HepG2 (cell line): ENCODE results near the gene NLE1. TPM values are rescaled to one million over a fixed set of nuclear protein-coding genes. Genes with fewer than 3 reads are reported as not detected.

ENCODE experiments used
- ATF3 ChIP-seq: sonication (generic); formaldehyde crosslinking; IDR thresholded peaks from 2 replicates; pipeline ENCODE4 v1.4.0; 2020; ENCODE audit warnings: missing genetic modification reagents
- ATF7-NPFF ChIP-seq: sonication (generic); formaldehyde crosslinking; IDR thresholded peaks from 2 replicates; pipeline ENCODE4 v1.8.1; 2023; ENCODE audit warnings: mild to moderate bottlenecking, low read depth, missing genetic modification reagents, moderate library complexity
- BCL6 ChIP-seq: IDR thresholded peaks from 2 replicates; pipeline ENCODE4 v1.6.1; 2016; ENCODE audit warnings: missing genetic modification reagents, missing compliant biosample characterization
- CEBPG ChIP-seq: IDR thresholded peaks from 2 replicates; pipeline ENCODE4 v1.6.1; 2016
- E2F5 ChIP-seq: sonication (generic); formaldehyde crosslinking; conservative IDR thresholded peaks from 2 replicates; pipeline ENCODE4 v1.4.0; 2020; ENCODE audit warnings: missing genetic modification reagents
- HDAC6 ChIP-seq: fragments of 200-600 bp; sonication (generic); IDR thresholded peaks from 2 replicates; pipeline ENCODE4 v1.7.0; 2017; ENCODE audit warnings: mild to moderate bottlenecking, antibody characterized with exemption, low read length, low read depth
- HMG20B ChIP-seq: conservative IDR thresholded peaks from 2 replicates; pipeline ENCODE4 v1.6.1; 2016; ENCODE audit warnings: missing genetic modification reagents, missing compliant biosample characterization
- HNF1A ChIP-seq, 2 experiments: sonication (generic) in 1 of 2; formaldehyde crosslinking in 1 of 2; IDR thresholded peaks; 2 replicates each; pipeline versions ENCODE4 v1.4.0 to v1.6.1; 2016 to 2020; ENCODE audit warnings: borderline replicate concordance in 1 of 2, low read depth in 1 of 2, mild to moderate bottlenecking in 1 of 2, missing genetic modification reagents in 1 of 2
- KLF9 ChIP-seq: IDR thresholded peaks from 2 replicates; pipeline ENCODE4 v1.6.1; 2016; ENCODE audit warnings: low read depth
- MED13 ChIP-seq: sonication (generic); formaldehyde crosslinking; IDR thresholded peaks from 2 replicates; pipeline ENCODE4 v1.5.0; 2020; ENCODE audit warnings: missing genetic modification reagents
- MEIS1 ChIP-seq: sonication (generic); formaldehyde crosslinking; IDR thresholded peaks from 2 replicates; pipeline ENCODE4 v1.9.0; 2021; ENCODE audit warnings: mild to moderate bottlenecking, missing genetic modification reagents, moderate library complexity, borderline replicate concordance
- NR1H2 ChIP-seq: sonication (generic); formaldehyde crosslinking; IDR thresholded peaks from 2 replicates; pipeline ENCODE4 v1.8.1; 2022; ENCODE audit warnings: low read depth, missing genetic modification reagents, borderline replicate concordance
- RERE ChIP-seq: IDR thresholded peaks from 2 replicates; pipeline ENCODE4 v1.6.1; 2016; ENCODE audit warnings: low read depth, missing genetic modification reagents, missing compliant biosample characterization
- SP2 ChIP-seq: sonication (generic); formaldehyde crosslinking; IDR thresholded peaks from 2 replicates; pipeline ENCODE4 v1.5.1; 2020; ENCODE audit warnings: mild to moderate bottlenecking, missing genetic modification reagents
- TGIF2 ChIP-seq: IDR thresholded peaks from 2 replicates; pipeline ENCODE4 v1.6.1; 2016; ENCODE audit warnings: control low read depth, missing compliant biosample characterization
- ZFP36L2 ChIP-seq: sonication (generic); formaldehyde crosslinking; IDR thresholded peaks from 2 replicates; pipeline ENCODE4 v1.4.0; 2020; ENCODE audit warnings: missing genetic modification reagents
- ZNF839 ChIP-seq: sonication (generic); formaldehyde crosslinking; IDR thresholded peaks from 2 replicates; pipeline ENCODE4 v1.4.0; 2020; ENCODE audit warnings: missing genetic modification reagents, mild to moderate bottlenecking, borderline replicate concordance
- ZNF878 ChIP-seq: sonication (generic); formaldehyde crosslinking; IDR thresholded peaks from 2 replicates; pipeline ENCODE4 v1.8.1; 2023; ENCODE audit warnings: mild to moderate bottlenecking, missing genetic modification reagents, moderate library complexity
- polyA plus RNA-seq, 8 experiments: library from polyadenylated mRNA; depleted of rRNA in 3 of 8; stranded (reverse) in 7 of 8; unstranded in 1 of 8; fragments of >200 nt; fragmentation: Illumina TruSeq in 4 of 8; extraction: Trizol in 4 of 8; gene quantifications; 2 replicates each; pipeline versions ENCODE4 v1.2.1 to v1.2.3, GENCODE V29; 2011 to 2016; ENCODE audit warnings: low read depth in 4 of 8, missing spikeins in 1 of 8, mixed read lengths in 1 of 8; ENCODE audit not compliant: insufficient read depth in 1 of 8
- total RNA-seq, 5 experiments: library from RNA; depleted of rRNA; stranded (reverse); fragments of >200 nt; fragmentation: Illumina TruSeq; extraction: Trizol; gene quantifications; 2 replicates each; pipeline ENCODE4 v1.2.3, GENCODE V29; 2016; ENCODE audit warnings: low read depth in 1 of 5

NLE1 gene
- total and polyA plus RNA-seq, 2 of the 13 experiments (the other 11 are each of a cell fraction or from before 2014, with no cell fraction given) = 20.3 to 34.5 TPM

- TF ChIP-seq HNF1A (IDR thresholded peaks at IDR 0.05; ENCODE audit: low read depth) (no peak), HNF1A (CRISPR knock-in tag; IDR thresholded peaks at IDR 0.05; ENCODE audit: borderline replicate concordance) (no peak), ZFP36L2 (CRISPR knock-in tag) (no peak), TGIF2 (0 out of 2 replicates have a peak, but pooled peaks have one; percentile 59), CEBPG (CRISPR knock-in tag) (peak; percentile 82), MEIS1 (CRISPR knock-in tag) (peak; percentile 40; the same call in 1 of the 2 replicates), ATF3 (0 out of 2 replicates have a peak, but pooled peaks have one; percentile 38), HDAC6 (no peak), ZNF839 (no peak), NR1H2 (no peak), ATF7-NPFF (no peak), RERE (CRISPR knock-in tag) (no peak), KLF9 (no peak), SP2 (no peak), E2F5 (CRISPR knock-in tag) (no peak), ZNF878 (CRISPR knock-in tag) (peak; percentile 46; the same call in 1 of the 2 replicates), HMG20B (0 out of 2 replicates have a peak, but pooled peaks have one; percentile 11), MED13 (CRISPR knock-in tag) (no peak), BCL6 (peak; percentile 52)
These were observed 62.3 kb downstream of the NLE1 start (continued) for GRCh38 chr17:35079547-35080423.
